ENCODE measurements around the gene ALKAL2. TPM values are rescaled to one million over a fixed set of nuclear protein-coding genes. Genes with fewer than 3 reads are reported as not detected.

Gene ALKAL2
- polyA plus RNA-seq, 6 donors from 2014 or later: 1.1 to 1.6 TPM; not detected in 4

GRCh38 chr2:314561-315336 lies 26.9 kb upstream of the ALKAL2 start:
- ATAC-seq (ENCODE audit: low read depth in 2 of 2) (no peak), DNase-seq (no peak)
- Mint-ChIP-seq H3K27me3 (peaks cover 0 to 10% (median 0%) of the 10 kb centered on the region in 3 donors), H3K4me3 (peak overlapping the region in 1 of 8 donors; percentile 35), H3K4me1 (peaks cover 3 to 8% (median 3%) of the 10 kb centered on the region in 3 donors), H3K27ac (no peak overlapping the region), H3K36me3 (no peaks in the 10 kb centered on the region), H3K9me3 (peaks cover 0 to 8% (median 0%) of the 10 kb centered on the region in 7 donors)

GRCh38 chr2:313991-314390 lies 26.1 kb upstream of the ALKAL2 start:
- H3K4me3 Mint-ChIP-seq: no peak overlapping the region
- no peaks in the 10 kb centered on the region for H3K36me3 Mint-ChIP-seq
- H3K9me3 Mint-ChIP-seq: peaks cover 0 to 6% (median 0%) of the 10 kb centered on the region in 7 donors
- no peak overlapping the region for H3K27ac Mint-ChIP-seq
- no peak for DNase-seq
- no peak for ATAC-seq (ENCODE audit: low read depth in 2 of 2)
- H3K27me3 Mint-ChIP-seq: peaks cover 0 to 10% (median 4%) of the 10 kb centered on the region in 3 donors
- peaks cover 1 to 7% (median 6%) of the 10 kb centered on the region in 3 donors for H3K4me1 Mint-ChIP-seq

- Mint-ChIP-seq H3K9me3 (no peaks in the 10 kb centered on the region), H3K4me1 (peaks cover 0 to 5% (median 0%) of the 10 kb centered on the region in 3 donors), H3K36me3 (no peaks in the 10 kb centered on the region), H3K4me3 (no peak overlapping the region), H3K27me3 (peaks cover 0 to 6% (median 4%) of the 10 kb centered on the region in 3 donors), H3K27ac (peak overlapping the region in 1 of 6 donors; percentile 39)
- ATAC-seq (ENCODE audit: low read depth in 2 of 2) (no peak), DNase-seq (no peak)
Observed at GRCh38 chr2:310994-311393, 23.1 kb upstream of the ALKAL2 start.

- Mint-ChIP-seq H3K27me3 (peaks cover 0 to 4% (median 0%) of the 10 kb centered on the region in 3 donors), H3K9me3 (no peaks in the 10 kb centered on the region), H3K4me1 (peaks cover 0 to 4% (median 0%) of the 10 kb centered on the region in 3 donors), H3K4me3 (no peak overlapping the region), H3K27ac (no peak overlapping the region), H3K36me3 (no peaks in the 10 kb centered on the region)
- no peak for ATAC-seq (ENCODE audit: low read depth in 2 of 2)
- DNase-seq: no peak
Observed at GRCh38 chr2:309954-310510, 22.1 kb upstream of the ALKAL2 start.

- ATAC-seq (ENCODE audit: low read depth in 2 of 2) (no peak), DNase-seq (no peak)
- no peaks in the 10 kb centered on the region for H3K36me3 Mint-ChIP-seq
- H3K4me1 Mint-ChIP-seq: peaks cover 0 to 4% (median 0%) of the 10 kb centered on the region in 3 donors
- H3K27ac Mint-ChIP-seq: peak overlapping the region in 3 of 6 donors; percentile 15 to 26 (median 25)
- H3K9me3 Mint-ChIP-seq: no peaks in the 10 kb centered on the region
- H3K27me3 Mint-ChIP-seq: peaks cover 0 to 4% (median 0%) of the 10 kb centered on the region in 3 donors
- no peak overlapping the region for H3K4me3 Mint-ChIP-seq
Observed at GRCh38 chr2:309148-309953, 21.5 kb upstream of the ALKAL2 start.

GRCh38 chr2:305366-305765 lies 17.5 kb upstream of the ALKAL2 start:
- no peak for DNase-seq
- peaks cover 0 to 22% (median 6%) of the 10 kb centered on the region in 7 donors for H3K9me3 Mint-ChIP-seq
- H3K27ac Mint-ChIP-seq: no peak overlapping the region
- peaks cover 0 to 10% (median 0%) of the 10 kb centered on the region in 3 donors for H3K27me3 Mint-ChIP-seq
- H3K4me1 Mint-ChIP-seq: peaks cover 0 to 4% (median 0%) of the 10 kb centered on the region in 3 donors
- peaks cover 0 to 13% of the 10 kb centered on the region in 2 donors for H3K36me3 Mint-ChIP-seq
- ATAC-seq (ENCODE audit: low read depth in 2 of 2): no peak
- no peak overlapping the region for H3K4me3 Mint-ChIP-seq

- peaks cover 0 to 2% of the 10 kb centered on the region in 2 donors for H3K36me3 Mint-ChIP-seq
- ATAC-seq (ENCODE audit: low read depth in 2 of 2): no peak
- no peaks in the 10 kb centered on the region for H3K4me1 Mint-ChIP-seq
- no peak overlapping the region for H3K4me3 Mint-ChIP-seq
- H3K27me3 Mint-ChIP-seq: peaks cover 30 to 37% (median 33%) of the 10 kb centered on the region in 3 donors
- H3K27ac Mint-ChIP-seq: no peak overlapping the region
- DNase-seq: no peak
- peaks cover 1 to 24% (median 9%) of the 10 kb centered on the region in 7 donors for H3K9me3 Mint-ChIP-seq
Observed at GRCh38 chr2:296354-296753, 8.5 kb upstream of the ALKAL2 start.

GRCh38 chr2:295090-295489 lies 7.2 kb upstream of the ALKAL2 start:
- peaks cover 33 to 46% (median 34%) of the 10 kb centered on the region in 3 donors for H3K27me3 Mint-ChIP-seq
- peaks cover 0 to 2% (median 2%) of the 10 kb centered on the region in 3 donors for H3K4me1 Mint-ChIP-seq
- no peak for ATAC-seq (ENCODE audit: low read depth in 2 of 2)
- H3K36me3 Mint-ChIP-seq: no peaks in the 10 kb centered on the region
- no peak for DNase-seq
- peaks cover 0 to 15% (median 6%) of the 10 kb centered on the region in 7 donors for H3K9me3 Mint-ChIP-seq
- H3K27ac Mint-ChIP-seq: no peak overlapping the region
- no peak overlapping the region for H3K4me3 Mint-ChIP-seq

- peaks cover 7 to 12% (median 9%) of the 10 kb centered on the region in 3 donors for H3K4me1 Mint-ChIP-seq
- peaks cover 28 to 46% (median 30%) of the 10 kb centered on the region in 3 donors for H3K27me3 Mint-ChIP-seq
- no peak overlapping the region for H3K27ac Mint-ChIP-seq
- peaks cover 0 to 2% (median 0%) of the 10 kb centered on the region in 7 donors for H3K9me3 Mint-ChIP-seq
- DNase-seq (peak; percentile 15), ATAC-seq (ENCODE audit: low read depth in 2 of 2) (peak; percentile 39 to 48)
- H3K4me3 Mint-ChIP-seq: peak overlapping the region; percentile 47 to 85 (median 78)
- H3K36me3 Mint-ChIP-seq: no peaks in the 10 kb centered on the region
Observed at GRCh38 chr2:290090-290722, 2.3 kb upstream of the ALKAL2 start.

GRCh38 chr2:289362-290089 lies 1.6 kb upstream of the ALKAL2 start:
- Mint-ChIP-seq H3K4me3 (peak overlapping the region; percentile 47 to 85 (median 78)), H3K36me3 (no peaks in the 10 kb centered on the region), H3K4me1 (peaks cover 7 to 12% (median 9%) of the 10 kb centered on the region in 3 donors), H3K27ac (no peak overlapping the region), H3K27me3 (peaks cover 21 to 41% (median 33%) of the 10 kb centered on the region in 3 donors), H3K9me3 (peaks cover 0 to 2% (median 0%) of the 10 kb centered on the region in 7 donors)
- DNase-seq (peak; percentile 6), ATAC-seq (ENCODE audit: low read depth in 2 of 2) (peak in 1 of 2 donors; percentile 31)

- H3K4me3 Mint-ChIP-seq: peak overlapping the region in 6 of 8 donors; percentile 26 to 77 (median 54)
- ATAC-seq (ENCODE audit: low read depth in 2 of 2) (no peak), DNase-seq (peak; percentile 9)
Observed at GRCh38 chr2:288758-289361, 969 bp upstream of the ALKAL2 start.

GRCh38 chr2:287471-287885 lies 413 bp downstream of the ALKAL2 start:
- Mint-ChIP-seq H3K27ac (no peak overlapping the region), H3K9me3 (no peaks in the 10 kb centered on the region), H3K4me1 (peaks cover 7 to 12% (median 9%) of the 10 kb centered on the region in 3 donors), H3K27me3 (peaks cover 19 to 34% (median 27%) of the 10 kb centered on the region in 3 donors), H3K4me3 (peak overlapping the region in 7 of 8 donors; percentile 2 to 82 (median 65)), H3K36me3 (no peaks in the 10 kb centered on the region)
- peak; percentile 20 for DNase-seq
- peak; percentile 65 to 68 for ATAC-seq (ENCODE audit: low read depth in 2 of 2)

More at GRCh38 chr2:288758-289361, 969 bp upstream of the ALKAL2 start:
- peaks cover 19 to 38% (median 33%) of the 10 kb centered on the region in 3 donors for H3K27me3 Mint-ChIP-seq
- no peaks in the 10 kb centered on the region for H3K36me3 Mint-ChIP-seq
- H3K4me1 Mint-ChIP-seq: peaks cover 7 to 12% (median 9%) of the 10 kb centered on the region in 3 donors
- no peak overlapping the region for H3K27ac Mint-ChIP-seq
- H3K9me3 Mint-ChIP-seq: no peaks in the 10 kb centered on the region
